HG02759 (cell line): ENCODE measurements around the gene OR4D1.

Experiments used
- ATAC-seq: cut with Tn5 transposase; IDR thresholded peaks from one replicate; pipeline ENCODE4 v1.9.1; 2021; ENCODE audit warnings: mild to moderate bottlenecking, moderate library complexity; ENCODE audit not compliant: unreplicated experiment

OR4D1 gene

DNA sequence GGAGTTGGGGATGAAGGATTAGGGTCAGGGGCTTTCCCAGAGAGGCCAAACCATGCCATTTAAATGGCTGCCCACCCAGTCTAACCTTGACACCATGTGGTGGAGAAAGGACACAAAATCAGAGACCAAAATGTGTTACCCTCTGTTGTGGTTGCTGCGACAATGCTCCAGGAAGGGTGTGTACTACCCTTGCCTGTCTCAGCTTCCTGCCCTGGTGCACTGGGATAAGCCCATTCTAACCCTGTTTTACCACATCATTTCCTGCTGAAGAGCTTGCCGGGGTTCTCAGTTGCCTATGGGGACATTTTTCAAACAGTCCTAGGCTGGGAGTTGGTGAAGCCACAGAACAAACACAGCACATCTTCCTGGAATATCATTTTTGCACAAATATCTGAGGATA is 4.9 kb downstream of the OR4D1 start:
- ATAC-seq, result no peak

DNA sequence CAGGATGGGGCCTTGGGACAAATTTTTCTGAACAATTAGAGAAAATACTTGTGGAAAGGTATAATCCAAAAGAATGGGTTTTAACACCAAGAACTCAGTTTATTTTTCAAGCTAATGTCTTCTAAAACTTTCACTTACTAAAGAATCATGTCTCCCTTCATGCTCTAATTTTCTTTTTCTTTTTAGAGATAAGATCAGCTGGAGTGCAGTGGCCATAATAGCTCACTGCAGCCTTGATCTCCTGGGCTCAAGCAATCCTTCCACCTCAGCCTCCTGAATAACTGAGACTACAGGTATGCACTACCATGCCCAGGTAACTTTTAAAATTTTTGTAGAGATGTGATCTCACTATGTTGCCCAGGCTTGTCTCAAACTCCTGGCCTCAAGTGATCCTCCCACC is 5.5 kb downstream of the OR4D1 start:
- no peak for ATAC-seq

- ATAC-seq, result no peak
Measured at GRCh38 chr17:58156839-58157803, 8.9 kb downstream of the OR4D1 start.

DNA sequence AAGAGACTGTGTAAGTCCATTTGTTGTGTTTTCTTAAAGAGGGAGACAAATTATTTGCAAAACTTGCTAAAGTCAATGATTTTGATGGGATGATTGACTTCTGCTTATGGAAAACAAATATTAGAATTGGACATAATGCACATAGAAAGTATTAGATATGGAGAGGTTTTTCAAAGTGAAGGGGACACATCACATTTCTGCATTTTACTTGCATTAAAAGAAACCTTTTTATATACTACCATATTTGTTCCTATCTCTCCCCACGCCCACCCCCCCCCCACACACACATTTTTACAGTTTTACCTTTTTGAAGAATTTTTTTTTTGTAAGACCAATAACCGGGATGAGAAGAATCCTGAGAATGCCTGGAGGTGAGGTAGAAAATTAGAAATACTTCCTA is 10.0 kb downstream of the OR4D1 start:
- ATAC-seq, result no peak

- no peak for ATAC-seq
Measured at GRCh38 chr17:58161566-58161965, 13.4 kb downstream of the OR4D1 start.

GRCh38 chr17:58165981-58166380 is 17.8 kb downstream of the OR4D1 start:
- no peak for ATAC-seq

GRCh38 chr17:58166682-58167081 is 18.5 kb downstream of the OR4D1 start, which contains the start of gene OR4D2:
OR4D2 (plus strand) TSS chr17:58166982; CDS start chr17:58169656, 2,674 bp downstream.
- no peak for ATAC-seq

GRCh38 chr17:58170622-58171021 is 22.4 kb downstream of the OR4D1 start:
- ATAC-seq, result no peak

DNA sequence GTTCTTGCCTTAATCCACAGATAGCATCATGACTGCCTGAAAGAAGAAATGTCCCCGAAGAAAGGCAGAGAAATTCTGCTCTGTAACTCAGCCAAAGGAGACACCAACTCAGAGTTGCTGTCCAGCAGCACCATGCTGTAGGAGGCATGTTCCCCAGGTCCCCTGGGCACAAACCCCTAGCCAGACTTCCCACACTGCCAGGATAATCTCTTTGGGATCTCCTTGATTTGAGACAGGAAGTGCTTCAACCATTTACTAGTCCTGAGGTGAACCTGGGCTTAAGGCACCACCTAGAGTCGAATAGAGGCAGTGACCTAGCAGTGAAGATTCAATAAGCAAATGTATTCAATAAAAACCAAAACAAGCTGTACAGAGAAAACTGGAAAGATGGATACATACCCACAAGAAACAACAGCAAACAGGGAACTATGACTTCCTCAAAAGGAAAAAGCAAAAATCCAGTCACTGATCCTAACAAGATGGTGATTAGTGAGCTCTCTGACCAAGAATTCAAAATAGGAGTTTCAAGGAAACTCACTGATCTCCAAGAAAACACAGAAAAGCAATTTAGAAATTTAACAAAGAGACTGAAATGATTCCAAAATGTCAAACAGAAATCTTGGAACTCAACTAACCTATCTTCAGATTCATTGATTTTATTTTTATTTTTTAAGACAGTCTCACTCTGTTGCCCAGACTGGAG is 24.3 kb downstream of the OR4D1 start:
- ATAC-seq, result no peak

- no peak for ATAC-seq
Measured at GRCh38 chr17:58174871-58175270, 26.7 kb downstream of the OR4D1 start.

DNA sequence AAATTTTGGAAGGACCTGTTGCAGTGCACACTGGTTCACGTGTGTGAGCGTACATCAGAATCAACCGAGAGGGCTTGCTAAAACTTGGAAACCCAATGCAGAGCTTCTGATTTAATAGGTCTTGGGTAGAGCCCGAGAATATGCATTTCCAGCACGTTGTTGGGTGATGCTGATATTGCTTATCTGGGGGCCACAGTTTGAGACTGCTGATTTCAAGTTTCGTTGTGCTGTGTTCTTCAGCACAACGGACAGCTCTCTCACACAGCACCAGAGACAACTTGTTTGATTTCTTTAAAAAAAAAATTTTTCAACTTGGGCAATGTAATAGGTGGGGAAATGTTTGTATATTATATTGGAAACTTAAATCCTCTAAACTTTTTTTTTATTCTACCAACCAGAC is 28.0 kb downstream of the OR4D1 start:
- no peak for ATAC-seq

- no peak for ATAC-seq
Measured at GRCh38 chr17:58181796-58182195, 33.6 kb downstream of the OR4D1 start.

GRCh38 chr17:58183514-58183913 is 35.3 kb downstream of the OR4D1 start:
- ATAC-seq, result no peak

- no peak for ATAC-seq
Measured at GRCh38 chr17:58184308-58184985, 36.3 kb downstream of the OR4D1 start.

DNA sequence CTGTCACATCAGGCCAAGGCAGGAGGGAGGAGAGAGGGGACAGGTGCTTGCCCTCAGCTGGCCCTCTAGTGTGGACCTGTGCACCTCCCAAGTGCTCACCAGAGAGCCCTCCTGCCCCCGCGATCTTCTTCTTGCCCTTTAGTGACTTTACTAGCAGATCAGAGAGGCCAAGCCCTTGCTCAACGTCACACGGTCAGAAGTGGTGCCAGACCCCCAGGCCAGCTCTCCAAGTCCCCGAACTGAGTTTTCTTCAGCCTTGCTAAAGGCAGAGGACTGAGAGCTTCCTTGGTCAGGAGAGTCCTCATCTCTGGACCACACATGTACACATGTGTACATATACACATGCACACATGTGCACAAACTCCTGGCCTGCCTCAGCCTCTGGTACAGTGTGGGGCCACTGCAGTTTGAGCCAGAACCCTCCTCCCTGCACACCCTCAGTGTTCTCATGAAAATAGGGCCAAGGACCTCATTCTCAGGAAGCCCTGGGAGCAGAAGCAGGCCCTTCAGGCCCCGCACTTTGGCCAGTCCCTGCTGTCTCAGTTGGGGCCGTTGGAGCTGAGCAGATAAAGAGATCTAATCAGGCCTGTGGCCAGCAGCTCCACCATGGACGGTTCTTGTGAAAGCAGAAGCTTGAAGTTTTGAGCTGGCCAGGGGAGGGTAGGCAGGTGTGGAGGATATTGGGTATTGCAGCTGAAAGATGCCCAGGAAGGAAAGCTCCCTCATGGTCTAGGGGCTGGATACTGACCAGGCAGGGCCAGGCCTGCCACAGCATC is 37.0 kb downstream of the OR4D1 start:
- ATAC-seq, result no peak

GRCh38 chr17:58186591-58186990 is 38.4 kb downstream of the OR4D1 start:
- no peak for ATAC-seq

DNA sequence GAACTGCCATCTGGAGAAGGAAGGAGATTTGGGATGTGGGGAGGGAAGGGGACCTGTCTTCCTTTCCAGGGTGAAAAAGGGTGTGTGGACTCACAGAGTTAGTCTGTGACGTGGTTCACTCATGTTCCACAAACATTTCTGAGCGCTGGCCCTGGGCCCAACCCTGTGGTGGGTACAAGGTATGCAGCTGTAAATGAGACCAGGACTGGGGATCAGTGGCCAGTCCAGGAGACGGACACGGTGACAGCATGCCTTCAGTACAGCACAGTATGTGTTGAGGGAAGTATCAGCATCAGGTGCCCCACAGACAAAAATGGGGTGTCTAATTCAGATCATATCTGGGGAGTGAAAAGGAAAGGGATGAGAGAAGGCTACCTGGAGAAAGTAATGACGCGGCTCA is 38.9 kb downstream of the OR4D1 start:
- no peak for ATAC-seq

- ATAC-seq, result no peak
Measured at GRCh38 chr17:58187675-58188074, 39.5 kb downstream of the OR4D1 start.

GRCh38 chr17:58189436-58190146 is 41.4 kb downstream of the OR4D1 start:
- no peak for ATAC-seq
